NCI-H2171 (cell line): ENCODE results near the gene PLET1.

Source experiments
- DNase-seq: peaks from one replicate; lab custom pipeline; 2025; lab: John Stamatoyannopoulos, UW

Gene PLET1, protein sequence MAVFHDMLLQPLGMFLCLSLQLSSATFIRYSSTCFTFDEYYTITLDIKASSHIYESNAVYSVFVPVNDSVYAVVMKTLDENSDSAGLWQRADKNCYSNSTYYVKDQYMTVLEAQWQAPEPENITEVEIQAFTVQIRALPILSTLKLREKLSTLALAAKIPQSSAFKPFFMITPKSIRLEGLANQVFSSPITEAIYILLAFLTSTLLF

DNA sequence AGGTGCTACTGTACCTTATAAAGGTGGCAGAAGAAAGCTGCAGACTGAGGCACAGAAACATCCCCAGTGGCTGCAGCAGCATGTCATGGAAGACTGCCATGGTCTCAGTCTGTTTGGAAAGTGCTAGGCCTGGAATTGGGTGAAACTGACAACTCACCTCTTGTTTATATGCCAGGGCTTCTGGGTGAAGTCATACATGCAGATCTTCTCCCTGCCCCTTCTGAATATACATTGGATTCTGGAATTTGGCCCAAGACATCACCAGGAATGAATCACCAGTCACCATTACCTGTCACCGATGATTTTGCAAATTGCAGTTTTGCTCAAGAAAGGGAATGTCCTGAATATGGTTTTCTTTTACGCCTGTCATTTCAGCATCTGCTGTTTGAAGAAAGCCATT, at the start of gene PLET1:
Gene PLET1, minus strand, starts transcription at position 371 of the 400 bp plus-strand sequence. Its CDS starts 271 bp downstream, at position 100.
- DNase-seq = no peak

GRCh38 chr11:112310419-112310818, 49.8 kb upstream of the PLET1 start:
- DNase-seq = no peak

- DNase-seq = no peak
Measured at GRCh38 chr11:112308651-112309050, 48.0 kb upstream of the PLET1 start.

DNA sequence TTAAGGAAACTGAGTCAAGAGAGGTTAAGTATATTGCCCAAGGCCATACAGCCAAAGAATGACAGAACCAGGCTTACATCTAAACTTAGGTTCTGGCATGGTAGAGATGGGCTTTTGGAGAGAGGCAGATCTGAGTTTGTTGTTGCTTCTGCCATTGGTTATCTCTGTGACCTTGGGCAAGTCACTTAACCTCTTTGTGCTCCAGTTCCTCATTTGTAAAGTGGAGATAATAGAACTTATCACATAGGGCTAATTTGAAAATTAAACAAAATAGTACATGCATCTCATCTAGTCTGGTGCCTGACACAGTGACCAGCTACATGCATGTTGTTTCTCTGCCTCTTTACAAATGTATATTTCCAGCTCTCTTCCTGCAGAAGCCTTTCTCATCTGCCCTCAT, 47.0 kb upstream of the PLET1 start:
- DNase-seq = no peak

DNA sequence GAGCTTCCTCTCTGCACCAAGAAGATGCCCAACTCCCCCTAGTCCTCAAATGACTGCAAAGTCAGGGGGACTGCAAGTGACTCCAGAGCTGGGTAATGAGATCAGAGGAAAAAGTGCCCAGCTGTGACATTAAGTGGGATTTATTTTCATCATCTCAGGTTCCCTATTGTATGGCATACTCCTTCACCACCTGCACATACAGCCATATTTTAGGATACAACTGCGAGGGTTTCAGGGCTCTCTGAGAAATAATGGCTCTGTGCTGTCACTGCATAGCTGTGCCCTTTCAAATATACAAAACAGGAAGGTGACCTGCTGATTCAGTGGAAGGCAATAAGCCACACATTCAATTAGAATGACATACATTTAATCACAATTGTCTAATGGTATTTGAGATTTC, 45.6 kb upstream of the PLET1 start:
- DNase-seq = no peak

DNA sequence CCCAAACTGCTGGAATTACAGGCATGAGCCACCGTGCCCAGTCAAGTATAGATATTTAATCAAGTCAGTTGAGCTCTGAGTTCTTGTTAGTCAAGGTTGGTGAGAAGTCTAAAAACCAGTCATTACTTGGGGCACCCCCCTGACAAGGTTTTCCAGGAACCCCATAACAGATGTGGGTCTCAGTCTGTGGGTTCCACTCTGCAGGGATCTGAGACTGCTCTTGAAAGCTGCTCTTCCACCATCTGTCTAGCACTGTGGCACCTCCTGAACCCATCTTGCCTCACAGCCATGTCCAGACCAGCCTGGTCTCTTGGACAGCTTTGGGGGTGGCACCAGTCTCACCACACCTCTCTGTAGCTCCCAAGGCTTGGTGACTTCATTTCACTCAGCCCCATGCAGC, 44.3 kb upstream of the PLET1 start:
- DNase-seq = no peak

- no peak for DNase-seq
Measured at GRCh38 chr11:112303616-112304015, 43.0 kb upstream of the PLET1 start.

- no peak for DNase-seq
Measured at GRCh38 chr11:112302226-112302868, 41.7 kb upstream of the PLET1 start.

GRCh38 chr11:112300094-112300786, 39.6 kb upstream of the PLET1 start:
- DNase-seq = no peak

- DNase-seq = no peak
Measured at GRCh38 chr11:112298535-112298934, 37.9 kb upstream of the PLET1 start.

DNA sequence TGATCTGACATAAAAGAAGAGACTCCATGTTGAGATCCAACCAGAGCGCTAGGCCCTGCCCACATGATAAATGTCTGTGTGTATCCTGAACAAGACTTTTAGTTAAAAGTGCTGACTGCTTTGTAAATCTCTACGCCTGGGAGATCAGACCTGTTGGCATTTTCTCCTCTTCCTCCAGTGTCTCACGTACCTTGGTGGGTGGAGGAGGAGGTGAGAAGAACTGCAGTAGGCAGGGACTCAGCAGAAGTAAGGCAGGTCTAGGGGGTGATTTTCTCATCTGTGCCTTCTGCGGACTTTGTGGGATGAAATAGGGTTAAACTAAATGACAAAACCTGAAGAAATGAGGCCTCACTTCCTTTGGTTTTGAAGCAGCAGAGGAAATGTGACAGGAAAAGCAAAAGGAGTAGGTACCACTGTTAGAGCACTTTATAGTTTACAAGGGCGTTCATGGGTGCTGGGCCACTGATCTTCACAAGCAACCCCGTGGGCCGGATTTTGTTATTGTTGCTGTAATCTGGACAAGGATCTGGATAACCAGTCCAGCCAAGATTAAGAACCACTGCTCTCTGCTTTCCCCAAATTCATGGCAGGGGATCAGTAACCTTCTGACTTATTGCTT, 36.7 kb upstream of the PLET1 start:
- DNase-seq = no peak

GRCh38 chr11:112296044-112296443, 35.4 kb upstream of the PLET1 start:
- no peak for DNase-seq

GRCh38 chr11:112294688-112295340, 34.2 kb upstream of the PLET1 start:
- DNase-seq = no peak

GRCh38 chr11:112293614-112294013, 33.0 kb upstream of the PLET1 start:
- no peak for DNase-seq

GRCh38 chr11:112292785-112293407, 32.2 kb upstream of the PLET1 start:
- no peak for DNase-seq

- DNase-seq = no peak
Measured at GRCh38 chr11:112292188-112292587, 31.5 kb upstream of the PLET1 start.

DNA sequence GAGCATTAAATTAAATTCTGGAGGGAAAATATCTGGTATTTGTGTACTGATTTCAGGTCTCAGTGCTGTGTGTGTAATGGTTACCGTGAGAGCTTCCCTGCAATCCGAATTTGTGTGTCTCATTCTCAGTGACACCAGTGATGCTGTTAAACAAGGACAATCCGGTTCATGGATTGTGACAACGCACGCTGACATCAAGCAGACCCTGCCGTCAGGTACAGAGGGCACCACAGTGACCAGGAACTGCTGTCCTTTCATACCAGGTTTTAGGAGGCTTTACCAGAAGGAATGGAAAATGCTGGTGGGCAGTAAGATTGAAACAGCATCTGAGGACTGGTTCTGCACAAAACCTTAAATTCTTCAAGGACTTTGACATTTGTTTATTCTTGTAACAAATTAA, 30.5 kb upstream of the PLET1 start:
- DNase-seq = no peak

GRCh38 chr11:112290493-112290850, 29.8 kb upstream of the PLET1 start:
- no peak for DNase-seq

DNA sequence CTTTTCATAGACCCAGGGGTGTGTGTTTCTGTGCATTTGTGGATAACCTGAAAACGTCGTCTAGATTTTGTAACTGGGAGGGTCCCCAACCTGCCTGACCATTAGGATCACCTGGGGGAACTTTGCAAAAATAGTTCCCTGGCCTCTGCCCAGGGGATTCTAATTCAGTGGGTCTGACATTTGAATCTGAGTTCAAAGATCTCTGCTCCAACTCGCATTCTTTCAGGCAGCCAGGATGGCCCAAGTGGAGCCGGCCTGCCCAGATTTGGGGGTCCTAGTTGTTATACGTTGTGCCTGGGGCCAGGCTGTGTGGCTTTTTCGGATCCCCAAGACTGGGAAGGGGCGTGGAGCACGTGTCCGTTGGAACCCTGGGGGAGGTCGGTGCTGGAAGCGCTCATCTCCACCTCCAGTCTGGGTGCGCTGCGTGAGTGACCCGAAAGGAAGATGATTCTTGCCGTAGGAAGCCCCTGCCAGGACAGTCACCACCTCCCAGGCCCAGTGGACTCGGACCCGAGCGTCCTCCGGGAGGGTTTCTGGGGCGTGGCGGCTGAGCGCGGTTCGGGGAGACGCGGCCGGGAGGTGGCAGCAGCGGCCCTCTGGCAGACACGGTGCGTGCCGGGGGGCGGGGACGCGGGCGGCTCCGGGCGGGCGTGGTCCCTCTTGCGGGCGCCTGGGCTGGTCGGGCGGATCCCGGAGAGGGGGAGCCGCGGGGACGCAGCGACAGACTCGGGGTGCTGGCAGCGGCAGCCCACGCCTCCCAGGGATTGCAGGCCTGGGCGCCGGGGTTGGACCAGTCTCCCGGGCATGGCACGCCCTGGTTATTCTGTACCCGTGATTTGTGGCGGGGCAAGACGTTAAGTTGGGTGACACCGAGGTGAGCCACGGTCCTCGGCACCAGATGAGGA, 29.2 kb upstream of the PLET1 start:
- DNase-seq = peak; percentile 49

GRCh38 chr11:112288021-112288420, 27.4 kb upstream of the PLET1 start:
- DNase-seq = no peak

GRCh38 chr11:112285841-112286311, 25.2 kb upstream of the PLET1 start:
- no peak for DNase-seq
